IMR-90 (cell line): Measurements from ENCODE around the gene PHLPP2.

ENCODE experiments used
- BHLHE40 ChIP-seq: fragments of 150-350 bp; IDR thresholded peaks from 2 replicates; pipeline ENCODE4 v1.6.1; 2016; ENCODE audit warnings: mild to moderate bottlenecking, low read depth, low read length
- CEBPB ChIP-seq: IDR thresholded peaks from 2 replicates; pipeline ENCODE4 v1.6.1; 2012; ENCODE audit warnings: low read depth, low read length, improper control_type of control experiment
- CTCF ChIP-seq: conservative IDR thresholded peaks from 2 replicates; pipeline ENCODE4 v1.5.1; 2012; ENCODE audit warnings: mild to moderate bottlenecking, low read depth, low read length, improper control_type of control experiment
- ELK1 ChIP-seq: fragments of 150-350 bp; IDR thresholded peaks from 2 replicates; pipeline ENCODE4 v1.6.1; 2016; ENCODE audit warnings: low read depth, mild to moderate bottlenecking, low read length, moderate library complexity, borderline replicate concordance
- FOS ChIP-seq: fragments of 150-350 bp; IDR thresholded peaks from 2 replicates; pipeline ENCODE4 v1.6.1; 2016; ENCODE audit warnings: low read depth, low read length
- MAZ ChIP-seq: IDR thresholded peaks from 2 replicates; pipeline ENCODE4 v1.6.1; 2012; ENCODE audit warnings: low read depth, mild to moderate bottlenecking, low read length, improper control_type of control experiment, moderate library complexity, borderline replicate concordance
- MXI1 ChIP-seq: IDR thresholded peaks from 2 replicates; pipeline ENCODE4 v1.6.1; 2012; ENCODE audit warnings: low read depth, mild to moderate bottlenecking, low read length, moderate library complexity, borderline replicate concordance
- POLR2A ChIP-seq: IDR thresholded peaks from 2 replicates; pipeline ENCODE4 v1.6.1; 2012; ENCODE audit warnings: mild to moderate bottlenecking, low read depth, low read length
- RAD21 ChIP-seq: IDR thresholded peaks from 2 replicates; pipeline ENCODE4 v1.6.1; 2012; ENCODE audit warnings: low read length, improper control_type of control experiment
- RCOR1 ChIP-seq: IDR thresholded peaks from 2 replicates; pipeline ENCODE4 v1.6.1; 2012; ENCODE audit warnings: mild to moderate bottlenecking, low read length, improper control_type of control experiment; ENCODE audit not compliant: insufficient replicate concordance
- RFX5 ChIP-seq: IDR thresholded peaks from 2 replicates; pipeline ENCODE4 v1.8.0; 2012; ENCODE audit warnings: low read depth, mild to moderate bottlenecking, low read length, moderate library complexity
- USF2 ChIP-seq: fragments of 150-350 bp; IDR thresholded peaks from 2 replicates; pipeline ENCODE4 v1.6.1; 2017; ENCODE audit warnings: mild to moderate bottlenecking, antibody characterized with exemption, low read length, low read depth

- TF ChIP-seq ELK1 = no peak
- no peak for TF ChIP-seq CTCF
- no peak for TF ChIP-seq FOS
- TF ChIP-seq USF2 = no peak
- TF ChIP-seq RFX5 = no peak
- TF ChIP-seq MAZ = no peak
- TF ChIP-seq MXI1 = no peak
- TF ChIP-seq RCOR1 = no peak
- TF ChIP-seq POLR2A = no peak
- TF ChIP-seq BHLHE40 = no peak
- no peak for TF ChIP-seq CEBPB
- no peak for TF ChIP-seq RAD21
These were observed 49.1 kb downstream of the PHLPP2 start for GRCh38 chr16:71675380-71675779.
